OCI-LY3 (cell line): ENCODE results near the gene VSIG4.

Experiments
- EZH2phosphoT487 ChIP-seq: fragments of 200-600 bp; shearing (Covaris generic); IDR thresholded peaks from 2 replicates; pipeline ENCODE4 v1.6.1; 2018; ENCODE audit warnings: antibody characterized with exemption, mixed run types, low read depth
- TF ChIP-seq, protein P1 (sequence below): fragments of 200-600, 300-600 bp; sonication (generic); IDR thresholded peaks from 2 replicates; pipeline ENCODE4 v1.5.1; 2014; ENCODE audit warnings: antibody characterized with exemption, low read length, low read depth

DNA sequence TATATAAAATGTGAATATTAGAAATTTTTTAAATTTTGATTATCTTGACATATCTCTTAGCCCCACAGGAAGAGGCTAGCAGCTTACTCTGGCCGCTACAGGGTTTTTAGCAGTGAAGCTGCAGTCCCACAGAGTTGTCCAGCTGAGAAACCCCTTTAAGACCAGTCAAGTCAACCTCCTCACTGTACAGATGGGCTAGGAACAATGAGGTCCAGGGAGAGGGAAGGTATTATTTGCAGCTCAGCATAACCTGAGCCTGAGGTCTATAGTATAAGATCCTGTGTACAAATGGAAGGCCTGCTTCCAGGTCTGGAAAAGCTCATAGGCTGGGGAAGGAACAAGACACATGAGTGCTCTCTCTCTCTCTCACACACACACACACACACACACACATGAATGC is 1.8 kb downstream of the VSIG4 start:
- TF ChIP-seq, protein P1, sequence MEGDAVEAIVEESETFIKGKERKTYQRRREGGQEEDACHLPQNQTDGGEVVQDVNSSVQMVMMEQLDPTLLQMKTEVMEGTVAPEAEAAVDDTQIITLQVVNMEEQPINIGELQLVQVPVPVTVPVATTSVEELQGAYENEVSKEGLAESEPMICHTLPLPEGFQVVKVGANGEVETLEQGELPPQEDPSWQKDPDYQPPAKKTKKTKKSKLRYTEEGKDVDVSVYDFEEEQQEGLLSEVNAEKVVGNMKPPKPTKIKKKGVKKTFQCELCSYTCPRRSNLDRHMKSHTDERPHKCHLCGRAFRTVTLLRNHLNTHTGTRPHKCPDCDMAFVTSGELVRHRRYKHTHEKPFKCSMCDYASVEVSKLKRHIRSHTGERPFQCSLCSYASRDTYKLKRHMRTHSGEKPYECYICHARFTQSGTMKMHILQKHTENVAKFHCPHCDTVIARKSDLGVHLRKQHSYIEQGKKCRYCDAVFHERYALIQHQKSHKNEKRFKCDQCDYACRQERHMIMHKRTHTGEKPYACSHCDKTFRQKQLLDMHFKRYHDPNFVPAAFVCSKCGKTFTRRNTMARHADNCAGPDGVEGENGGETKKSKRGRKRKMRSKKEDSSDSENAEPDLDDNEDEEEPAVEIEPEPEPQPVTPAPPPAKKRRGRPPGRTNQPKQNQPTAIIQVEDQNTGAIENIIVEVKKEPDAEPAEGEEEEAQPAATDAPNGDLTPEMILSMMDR, result no peak
- TF ChIP-seq EZH2phosphoT487, result no peak
